HG03575 (cell line): ENCODE results near the gene TMEM250.

Experiments used
- ATAC-seq: cut with Tn5 transposase; IDR thresholded peaks from one replicate; pipeline ENCODE4 v1.9.1; 2021; ENCODE audit not compliant: unreplicated experiment, insufficient number of reproducible peaks, low FRiP score; ENCODE audit errors: extremely low read depth

TMEM250 gene

DNA sequence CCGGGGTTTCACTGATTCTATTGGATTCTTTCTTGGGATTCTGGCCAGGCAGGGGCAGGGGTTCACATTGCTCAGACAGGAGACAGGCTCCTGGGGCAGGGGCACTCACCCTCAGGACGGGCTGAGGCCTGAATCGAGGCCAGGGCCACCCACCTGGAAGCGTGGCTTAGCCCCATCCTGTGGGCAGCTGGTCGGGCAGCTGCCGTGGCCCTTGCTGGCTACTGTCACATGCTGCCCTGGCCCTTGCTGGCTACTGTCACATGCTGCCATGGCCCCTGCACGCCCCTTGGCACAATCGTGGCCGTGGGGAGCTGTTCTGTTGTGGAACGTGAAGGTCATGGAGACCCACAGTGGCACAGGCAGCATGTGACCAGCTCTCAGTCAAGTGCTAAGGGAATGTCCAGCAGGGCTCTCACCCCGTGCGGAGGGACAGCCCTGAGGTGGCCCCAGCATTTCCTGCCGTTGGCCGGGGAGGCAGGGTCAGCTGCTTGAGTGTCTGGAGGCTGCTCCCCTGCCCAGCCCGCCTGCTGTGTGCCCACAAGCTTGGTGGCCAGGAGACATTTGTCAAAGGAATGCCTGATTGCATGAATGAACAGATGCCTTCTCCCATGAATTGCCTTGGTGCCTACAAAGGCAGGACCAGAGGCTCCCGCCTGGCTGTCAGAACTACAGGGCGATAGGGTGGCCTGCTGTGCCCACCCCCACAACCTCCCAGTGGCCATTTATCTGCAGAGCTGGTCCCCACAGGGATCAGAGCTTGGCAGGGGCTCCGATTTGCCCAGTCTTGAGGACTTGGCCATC is 16.9 kb upstream of the TMEM250 start:
- ATAC-seq, result no peak

DNA sequence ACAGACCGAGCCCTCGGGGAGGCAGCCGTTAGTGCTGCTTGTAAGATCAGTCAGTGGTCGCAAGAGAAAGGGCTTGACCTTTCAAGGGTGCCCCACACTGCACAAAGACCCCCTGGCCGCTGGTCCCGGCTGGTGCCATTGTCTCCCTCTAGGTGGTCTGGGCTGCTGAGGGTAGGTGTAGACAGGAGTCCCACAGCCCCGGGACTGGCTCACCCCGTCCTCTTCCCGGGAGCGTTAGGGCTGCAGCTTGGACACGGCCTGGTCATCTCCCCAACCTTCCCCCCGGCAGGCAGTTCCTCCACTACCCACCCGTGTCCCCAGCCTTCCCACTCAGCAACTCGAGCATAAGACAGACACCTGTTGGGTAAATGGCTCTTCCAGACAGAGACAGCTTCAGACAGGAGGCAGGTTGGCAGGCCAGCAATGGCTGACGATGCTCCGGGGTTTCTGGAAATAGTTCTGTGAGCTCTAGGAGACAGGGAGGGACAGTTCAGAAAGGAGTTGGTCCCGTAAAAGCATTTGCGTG is 15.3 kb upstream of the TMEM250 start:
- no peak for ATAC-seq

DNA sequence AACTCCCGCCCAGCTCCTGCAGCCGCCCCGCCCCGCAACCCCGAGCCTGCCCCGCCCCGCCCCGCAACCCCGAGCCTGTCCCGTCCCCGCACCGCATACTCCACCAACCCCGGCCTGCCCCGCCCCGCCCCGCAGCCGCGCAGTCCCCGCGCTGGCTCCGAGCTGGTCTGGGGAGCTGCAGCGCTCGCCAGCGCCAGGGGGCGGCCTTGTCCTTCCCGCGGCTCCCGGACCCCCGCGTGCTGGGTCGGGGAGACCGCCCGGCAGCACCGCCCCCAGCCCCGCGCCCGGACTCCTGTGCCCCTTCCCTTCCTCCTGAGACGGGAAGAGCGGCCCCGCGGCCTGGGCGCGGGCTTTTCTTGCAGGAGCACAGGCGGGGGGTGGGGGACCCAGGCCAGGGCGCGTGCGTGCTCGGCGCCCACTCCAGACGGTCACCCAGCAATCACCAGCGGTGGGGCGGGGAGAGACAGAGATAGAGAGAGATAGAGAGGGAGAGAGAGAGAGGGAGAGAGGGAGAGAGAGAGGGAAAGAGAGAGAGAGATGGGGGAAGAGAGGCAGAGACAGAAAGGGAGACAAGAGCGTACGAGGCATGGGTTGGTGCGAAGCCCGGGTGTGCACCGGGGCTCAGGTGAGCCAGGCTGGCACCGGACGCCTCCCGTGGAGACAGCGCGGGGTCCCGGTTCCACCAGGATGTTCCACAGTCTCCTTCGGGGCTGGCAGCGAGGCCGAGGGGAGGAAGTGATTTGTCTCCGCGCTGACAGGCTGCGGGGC is 14.7 kb upstream of the TMEM250 start:
- no peak for ATAC-seq

DNA sequence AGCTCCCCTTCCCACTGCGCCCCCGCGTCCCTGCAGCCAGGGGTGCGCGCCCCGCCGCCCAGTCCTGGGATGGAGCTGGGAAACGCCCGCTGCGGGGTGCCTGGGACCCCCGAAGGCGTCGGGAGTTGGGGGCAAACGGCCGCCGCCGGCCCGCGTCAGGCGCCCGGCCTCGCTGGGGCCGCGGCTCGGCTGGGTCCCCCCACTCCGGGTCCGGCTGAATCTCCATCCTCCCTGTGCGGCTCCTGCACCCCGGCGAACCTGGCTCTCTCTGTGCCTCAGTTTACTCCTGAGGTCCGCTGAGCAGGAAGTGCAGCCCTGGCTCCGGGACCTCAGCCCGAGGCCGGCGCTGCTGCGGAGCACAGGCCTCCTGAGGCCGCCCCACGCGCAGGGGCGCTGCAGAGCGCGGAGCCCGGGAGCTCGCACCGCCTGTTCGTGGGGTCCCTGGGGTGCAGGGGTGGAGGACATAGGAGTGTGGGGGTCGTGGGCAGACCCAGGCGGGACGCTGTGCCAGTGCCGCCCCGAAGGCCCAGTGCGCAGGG is 13.9 kb upstream of the TMEM250 start:
- ATAC-seq, result no peak

DNA sequence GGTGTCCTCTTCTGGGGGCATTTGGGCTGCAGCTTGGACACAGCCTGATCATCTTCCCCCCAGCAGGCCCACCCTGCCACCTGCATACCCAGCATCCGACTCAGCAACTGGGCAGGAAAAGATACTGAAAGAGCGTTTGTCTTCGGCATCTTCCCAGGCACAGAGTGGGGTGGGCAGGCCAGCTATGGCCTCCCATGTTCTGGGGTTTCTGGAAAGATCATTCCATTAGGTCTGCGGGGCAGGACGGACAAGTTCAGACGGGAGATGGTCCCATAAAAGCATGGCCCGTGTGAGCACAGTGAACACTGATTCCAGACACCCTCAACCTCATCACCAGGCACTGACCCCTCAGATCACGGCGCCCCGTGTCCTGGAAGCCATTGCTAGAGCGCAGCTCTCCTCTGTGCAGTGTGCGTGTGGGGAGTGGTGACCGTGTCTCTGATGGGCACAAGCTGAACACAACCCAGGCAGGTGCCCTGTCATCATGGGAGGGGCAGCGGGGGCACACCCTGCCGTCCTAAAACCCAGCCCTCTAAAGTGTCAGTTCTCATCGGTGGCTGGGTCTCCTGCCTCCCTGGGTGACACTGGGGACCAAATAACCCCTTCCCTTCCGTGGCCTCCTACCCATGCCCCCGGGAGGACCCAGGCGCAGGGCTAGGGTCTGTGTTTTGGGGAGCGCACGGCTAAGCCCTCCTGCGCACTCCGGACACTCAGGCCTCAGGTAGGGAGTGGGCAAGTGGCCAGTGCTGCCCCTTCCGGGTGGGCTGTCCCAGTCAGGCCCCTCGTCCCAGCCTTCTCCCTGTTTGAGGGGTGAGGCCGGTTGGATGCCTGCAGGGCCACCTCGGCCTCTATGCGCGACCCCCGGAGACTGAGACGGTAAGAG is 13.2 kb upstream of the TMEM250 start:
- ATAC-seq, result no peak

DNA sequence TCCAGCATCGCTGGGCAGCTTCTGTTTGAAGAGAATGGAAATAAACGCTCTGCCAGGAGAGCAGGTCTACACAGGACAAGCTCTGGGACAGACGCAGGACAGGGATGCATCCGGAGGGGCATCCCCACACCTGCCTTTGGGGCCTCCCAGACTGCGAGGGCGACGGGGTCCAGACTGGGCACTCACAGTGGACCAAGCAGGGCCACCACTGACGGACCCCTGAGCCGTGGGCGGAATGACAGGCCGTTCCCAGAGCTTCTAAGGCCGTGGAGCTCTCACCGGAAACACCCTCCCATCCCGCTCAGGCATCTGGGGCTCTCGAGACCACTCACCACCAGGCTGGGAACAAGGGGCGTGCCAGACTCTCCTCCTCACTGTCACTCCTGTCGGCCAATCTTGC is 10.5 kb upstream of the TMEM250 start:
- no peak for ATAC-seq

DNA sequence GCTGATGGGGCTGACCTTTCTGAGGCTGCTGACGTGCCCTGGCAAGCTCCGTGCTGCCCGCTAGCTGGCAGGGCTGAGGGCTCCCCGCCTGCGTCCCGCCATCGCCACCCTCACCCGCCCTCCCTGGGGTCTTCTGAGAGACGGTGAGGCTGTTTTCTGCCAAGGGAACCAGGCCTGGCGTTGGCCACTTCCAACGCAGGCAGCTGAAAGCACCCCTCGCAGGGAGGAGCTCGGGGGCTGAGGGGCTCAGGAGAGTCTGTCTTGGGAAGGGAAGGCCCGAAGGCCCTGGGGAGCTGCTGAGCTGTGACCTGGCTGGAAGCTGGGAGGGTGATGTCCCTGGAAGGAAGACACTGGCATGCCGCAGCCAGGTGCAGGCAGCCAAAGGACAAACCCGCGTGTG is 9.8 kb upstream of the TMEM250 start:
- no peak for ATAC-seq

DNA sequence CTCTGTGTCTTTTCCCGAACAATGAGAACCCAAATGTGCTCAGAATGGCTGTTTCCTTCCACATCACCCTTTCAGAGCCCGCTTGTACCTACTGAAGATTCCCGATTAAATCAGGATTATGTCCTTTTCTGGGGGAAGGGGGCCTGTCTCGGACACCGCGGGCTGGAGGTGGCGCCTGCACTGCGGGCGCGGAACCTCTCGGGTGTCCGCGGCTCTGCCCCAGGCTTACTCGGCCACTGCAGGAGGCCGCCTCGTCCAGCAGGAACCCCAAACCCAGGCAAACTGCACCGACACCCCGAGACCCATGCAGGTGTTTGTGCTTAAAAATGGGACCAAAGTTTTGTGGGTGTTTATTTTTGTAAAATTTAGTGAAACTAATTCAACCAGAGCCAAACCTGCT is 8.6 kb upstream of the TMEM250 start:
- ATAC-seq, result no peak

DNA sequence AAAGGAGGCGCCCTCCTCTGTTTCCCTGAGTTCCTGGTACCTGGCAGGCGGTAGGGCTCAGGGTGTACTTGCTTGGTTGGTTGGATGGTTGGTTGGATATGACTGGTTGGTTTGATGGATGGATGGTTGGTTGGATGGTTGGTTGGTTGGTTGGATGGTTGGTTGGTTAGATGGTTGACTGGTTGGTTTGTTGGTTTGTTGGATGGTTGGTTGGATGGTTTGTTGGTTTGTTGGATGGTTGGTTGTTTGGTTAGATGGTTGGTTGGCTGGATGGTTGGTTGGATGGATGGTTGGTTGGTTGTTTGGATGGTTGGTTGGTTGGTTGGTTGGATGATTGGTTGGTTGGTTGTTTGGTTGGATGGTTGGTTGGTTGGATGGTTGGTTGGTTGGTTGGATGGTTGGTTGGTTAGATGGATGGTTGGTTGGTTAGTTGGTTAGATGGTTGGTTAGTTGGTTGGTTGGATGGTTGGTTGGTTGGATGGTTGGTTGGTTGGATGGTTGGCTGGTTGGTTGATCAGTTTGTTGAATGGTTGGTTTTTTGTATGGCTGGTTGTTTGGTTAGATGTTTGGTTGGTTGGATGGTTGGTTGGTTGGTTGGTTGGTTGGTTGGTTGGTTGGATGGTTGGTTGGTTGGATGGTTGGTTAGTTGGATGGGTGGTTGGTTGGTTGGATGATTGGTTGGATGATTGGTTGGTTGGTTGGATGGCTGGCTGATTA is 6.5 kb upstream of the TMEM250 start:
- no peak for ATAC-seq

DNA sequence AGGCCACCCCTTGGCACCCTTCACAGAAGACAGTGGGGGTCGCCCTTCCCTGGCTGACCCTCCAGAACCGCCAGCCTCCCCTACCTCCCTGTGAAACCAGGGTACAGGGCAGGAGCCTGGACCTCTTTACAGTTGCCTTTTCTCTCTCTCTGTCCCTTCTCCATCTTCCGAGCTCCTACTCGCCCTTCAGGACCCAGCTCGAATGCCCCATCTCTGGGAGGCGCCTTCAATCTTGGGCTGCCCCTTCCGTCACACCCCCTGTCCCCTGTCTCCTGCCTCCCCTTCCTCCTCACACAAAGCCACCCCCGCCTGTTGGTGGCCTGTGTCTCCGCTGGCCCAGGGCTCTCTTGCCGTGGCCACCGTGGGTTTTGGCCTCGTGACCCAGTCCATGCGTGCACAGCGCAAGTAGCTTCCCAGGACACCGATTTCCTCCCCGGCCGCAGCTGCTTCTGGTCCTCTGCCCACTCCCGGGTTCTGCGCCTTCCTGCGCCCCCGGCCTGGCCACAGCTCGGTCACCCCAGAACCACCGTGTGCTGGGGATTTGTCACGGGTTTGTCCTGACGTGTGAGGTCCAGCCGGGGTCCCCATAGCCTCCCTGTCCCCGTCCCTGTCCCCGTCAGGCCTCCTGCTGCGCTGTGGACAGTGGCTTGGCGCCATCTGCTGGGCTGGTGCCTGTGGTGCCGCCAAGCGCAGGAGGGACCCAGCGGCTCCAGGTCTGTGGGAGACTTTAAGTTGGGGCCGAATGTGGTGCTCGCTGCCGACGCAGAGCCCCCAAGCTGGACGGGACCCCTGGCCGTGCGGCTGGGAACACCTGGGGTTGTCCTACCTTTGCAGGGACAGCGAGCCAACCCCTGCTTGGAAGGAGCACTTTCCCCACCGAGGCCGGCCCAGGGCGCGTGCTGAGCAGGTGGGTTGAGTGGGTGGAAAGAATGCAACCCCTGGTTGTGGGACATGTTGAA is 4.0 kb upstream of the TMEM250 start:
- no peak for ATAC-seq

DNA sequence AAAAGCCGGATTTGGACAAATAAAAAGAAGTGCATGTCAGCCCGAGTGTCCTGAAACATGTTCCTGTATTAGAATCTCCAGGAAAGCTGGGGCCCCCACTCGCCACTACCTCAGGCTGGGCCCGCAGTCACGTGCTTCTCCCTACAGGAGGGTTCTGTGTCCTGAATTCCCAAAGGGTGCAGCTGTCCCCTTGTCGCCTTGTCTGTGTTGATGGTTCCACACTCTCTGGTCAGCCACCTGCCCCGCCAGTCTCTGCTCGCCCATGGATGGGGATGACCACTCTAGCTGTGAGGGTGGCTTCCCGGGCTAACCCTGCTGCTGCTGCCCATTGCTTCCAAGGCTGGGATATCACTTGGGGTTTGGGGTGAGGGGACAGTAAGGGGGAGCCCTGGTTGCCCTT is 3.1 kb upstream of the TMEM250 start:
- ATAC-seq, result no peak

DNA sequence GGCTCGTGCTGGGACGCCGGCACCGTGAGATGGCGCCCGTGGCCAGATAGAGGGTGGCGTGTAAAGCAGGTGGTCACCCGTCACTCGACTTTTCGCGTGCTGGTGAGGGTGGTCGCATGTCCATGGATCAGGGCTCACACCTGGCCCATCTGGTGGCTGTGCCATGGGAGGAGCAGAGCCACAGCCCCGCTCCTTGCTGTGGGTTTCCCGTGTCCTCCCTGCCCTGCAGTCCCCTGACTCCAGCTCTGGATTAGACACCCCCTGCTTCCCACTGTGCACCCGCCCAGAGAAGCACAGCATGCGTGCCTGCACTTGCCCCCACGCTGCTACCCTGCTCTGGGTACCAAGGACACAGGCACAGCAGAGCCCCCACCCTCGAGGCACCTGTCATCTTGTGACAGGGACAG is 1.8 kb upstream of the TMEM250 start:
- no peak for ATAC-seq

DNA sequence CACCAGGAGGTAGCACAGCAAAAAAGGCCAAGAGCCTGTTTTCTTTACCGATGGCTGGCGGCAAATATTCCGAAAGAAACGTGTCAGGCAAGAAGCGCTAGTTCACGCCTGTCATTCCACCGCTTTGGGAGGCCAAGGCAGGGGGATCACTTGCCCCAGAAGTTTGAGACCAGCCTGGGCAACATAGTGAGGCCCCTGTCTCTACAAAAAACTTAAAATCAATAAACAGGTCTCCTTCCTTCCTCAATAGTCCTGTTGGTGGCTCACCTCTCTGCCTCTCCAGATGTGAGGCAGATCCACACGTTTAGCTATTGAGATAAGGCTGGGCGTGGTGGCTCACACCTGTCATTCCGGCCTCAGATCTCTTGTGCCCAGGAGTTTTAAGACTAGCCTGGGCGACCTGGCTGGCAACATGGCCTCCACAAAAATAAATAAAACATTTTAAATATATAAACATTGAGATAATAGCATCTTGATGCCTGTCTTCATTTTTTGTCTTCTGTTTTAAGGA is 1.3 kb upstream of the TMEM250 start:
- ATAC-seq, result no peak

DNA sequence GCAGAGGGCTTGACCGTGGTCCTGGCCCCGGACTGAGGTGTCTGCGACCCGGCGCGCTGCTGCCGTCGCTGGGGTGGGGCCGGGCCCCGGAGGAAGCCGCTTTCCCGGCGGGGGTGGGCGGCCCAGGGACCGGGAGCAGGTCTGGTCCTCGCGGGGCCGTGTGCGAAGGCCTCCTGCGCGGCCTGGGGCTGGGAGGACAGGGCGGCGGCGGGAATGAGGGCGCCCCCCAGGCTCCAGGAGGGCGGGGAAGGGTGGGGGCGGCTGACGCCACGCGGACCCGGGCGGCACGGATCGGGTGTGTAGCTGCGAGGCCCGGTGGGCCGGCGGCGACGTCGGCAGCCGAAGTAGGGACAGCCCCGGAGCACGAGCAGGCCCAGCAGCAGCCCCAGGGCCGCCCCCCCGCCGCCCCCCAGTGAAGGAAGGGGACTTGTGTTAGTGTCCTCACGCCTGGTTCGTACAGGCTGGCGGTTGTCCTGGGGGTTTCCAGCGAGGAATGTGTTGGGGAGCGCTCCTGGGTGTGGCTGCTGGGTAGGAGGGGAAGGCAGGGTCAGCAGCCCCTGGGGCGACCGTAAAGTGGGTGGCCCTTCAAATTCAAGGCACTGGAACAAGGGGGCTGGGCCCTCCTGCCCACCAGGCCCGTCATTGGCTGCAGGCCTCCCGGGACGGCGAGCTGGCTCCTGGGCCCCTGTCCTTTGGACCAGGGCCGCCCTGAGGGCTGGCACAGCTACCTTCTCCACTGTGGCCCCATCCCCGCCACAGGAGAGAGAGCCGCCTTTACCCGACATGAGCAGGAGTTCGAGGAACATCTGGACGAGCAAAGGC is 597 bp upstream of the TMEM250 start:
- ATAC-seq, result no peak

DNA sequence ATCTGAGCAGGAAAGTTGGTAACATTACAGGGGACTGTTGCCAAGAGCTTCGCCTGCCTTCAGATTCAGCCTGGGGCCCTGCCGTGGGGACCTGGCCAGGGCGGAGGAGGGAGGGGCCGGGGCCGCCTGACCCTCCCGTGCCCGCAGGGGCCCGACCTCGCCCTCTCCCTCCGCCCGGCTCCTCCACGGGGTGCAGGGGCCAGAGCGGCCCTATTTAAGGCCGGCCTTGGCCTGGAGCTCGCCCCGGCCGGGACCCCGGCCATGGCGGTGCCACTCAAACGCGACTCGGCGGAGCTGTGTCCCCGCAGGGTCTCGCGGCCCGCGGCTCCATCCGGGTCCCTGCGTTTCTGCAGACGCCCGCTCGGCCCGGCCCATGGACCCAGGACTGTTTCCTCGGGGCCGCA is 757 bp downstream of the TMEM250 start:
- ATAC-seq, result no peak

DNA sequence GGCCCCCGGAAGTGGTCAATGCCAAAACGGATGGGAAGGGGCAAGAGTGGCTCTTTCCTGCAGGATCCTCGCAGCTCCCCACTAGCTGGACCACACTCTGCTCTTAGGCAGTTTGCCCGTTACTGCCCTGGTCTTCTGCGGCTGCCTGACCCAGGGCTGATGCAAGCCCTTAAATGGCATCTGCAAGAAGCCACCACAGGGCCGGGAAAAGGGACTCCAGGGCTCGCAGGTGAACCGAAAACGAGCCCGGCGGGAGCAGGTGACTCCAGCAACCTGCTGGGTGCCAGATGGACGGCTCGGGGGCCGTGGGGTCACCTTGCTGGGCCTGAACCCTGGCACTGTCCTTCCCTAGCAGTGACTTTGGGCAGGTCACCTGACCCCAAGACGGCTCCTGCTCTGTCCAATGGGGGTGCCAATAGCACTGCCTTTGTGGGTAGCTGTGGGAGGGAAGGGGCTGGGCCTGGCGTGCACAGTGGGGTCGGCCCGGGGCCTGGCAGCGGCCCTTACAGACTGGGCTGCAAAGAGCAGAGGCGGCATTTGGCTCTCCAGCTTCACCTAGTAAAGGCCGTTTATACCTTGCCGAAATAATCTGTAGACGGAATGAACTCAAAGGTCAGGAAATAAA is 1.3 kb downstream of the TMEM250 start:
- no peak for ATAC-seq
